Midbrain (tissue), 1 donor: ENCODE results near the gene NPAS3.

Experiments used
- DNase-seq: peaks from one replicate; lab custom pipeline; 2025; lab: John Stamatoyannopoulos, UW

NPAS3 gene

DNA sequence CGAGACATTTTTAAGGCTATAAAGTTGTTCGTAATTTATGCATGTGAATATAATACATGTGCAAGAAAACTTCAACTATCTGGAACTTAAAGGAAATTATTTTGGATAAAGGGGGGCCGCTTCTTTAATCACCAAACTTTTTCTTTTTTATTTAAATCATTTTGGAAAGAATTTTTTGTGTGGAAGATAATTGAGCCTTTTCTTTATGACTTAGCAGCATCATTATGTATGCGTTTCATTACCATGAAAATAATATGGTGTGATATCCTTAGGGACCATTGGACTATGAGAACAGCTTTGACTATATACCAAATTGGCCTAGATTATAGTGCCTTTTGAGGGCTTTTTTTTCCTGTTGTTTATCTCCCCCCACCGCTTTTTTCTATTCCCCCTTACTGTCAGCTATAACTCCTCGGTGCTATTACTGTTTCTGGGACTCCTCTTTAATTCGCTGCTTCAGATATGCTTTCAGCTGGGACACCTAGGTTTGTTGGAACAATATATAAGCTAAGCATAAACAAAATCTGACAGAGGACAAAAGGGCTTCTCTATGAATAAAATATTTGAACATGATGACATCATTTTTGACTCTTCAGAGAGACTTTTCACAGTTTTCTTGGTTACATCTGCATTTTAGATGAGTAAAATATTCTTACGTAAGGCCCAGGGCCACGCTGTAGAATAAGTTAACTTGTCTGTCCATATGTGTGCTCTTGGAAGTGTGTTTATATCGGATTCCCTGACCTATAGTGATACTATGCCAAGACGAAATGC is 392.7 kb downstream of the NPAS3 start:
- no peak for DNase-seq

DNA sequence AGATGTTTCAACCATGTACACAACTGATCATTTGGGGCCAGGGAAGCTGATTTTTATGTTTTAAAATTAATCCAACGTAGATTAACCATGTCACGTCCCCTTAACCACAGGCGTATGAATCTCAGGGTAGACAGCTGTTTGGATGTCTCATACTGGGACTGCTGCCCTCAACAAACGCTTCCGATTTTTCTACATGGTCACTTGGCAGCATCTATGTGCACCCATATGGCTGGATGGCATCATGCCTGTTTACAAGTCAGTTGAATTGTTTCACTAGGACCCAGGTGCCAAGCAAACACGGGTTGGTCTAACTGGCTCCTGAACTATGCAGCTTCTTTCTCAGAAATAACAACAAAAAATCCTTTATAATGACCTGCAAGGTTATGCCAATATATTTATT is 393.8 kb downstream of the NPAS3 start:
- peak; percentile 56 for DNase-seq

DNA sequence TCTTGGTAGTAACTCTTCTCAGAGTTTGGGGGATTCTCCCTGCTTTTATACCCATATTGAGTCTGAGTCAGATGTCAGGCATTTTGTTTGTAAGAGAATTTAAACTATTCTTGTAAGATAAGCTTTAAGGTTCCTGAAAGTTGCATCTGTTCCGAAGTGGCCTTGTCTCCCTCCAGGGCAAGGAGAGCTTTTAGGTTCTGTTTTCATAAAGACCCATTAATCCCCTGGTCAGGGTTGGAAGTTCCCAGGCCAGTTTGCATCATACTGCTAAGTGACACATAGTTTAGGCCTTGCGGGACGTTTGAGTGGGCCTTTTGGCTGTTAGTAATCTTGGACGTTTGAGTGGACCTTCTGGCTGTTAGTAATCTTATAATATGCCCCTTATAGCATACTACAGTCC is 396.7 kb downstream of the NPAS3 start:
- no peak for DNase-seq

DNA sequence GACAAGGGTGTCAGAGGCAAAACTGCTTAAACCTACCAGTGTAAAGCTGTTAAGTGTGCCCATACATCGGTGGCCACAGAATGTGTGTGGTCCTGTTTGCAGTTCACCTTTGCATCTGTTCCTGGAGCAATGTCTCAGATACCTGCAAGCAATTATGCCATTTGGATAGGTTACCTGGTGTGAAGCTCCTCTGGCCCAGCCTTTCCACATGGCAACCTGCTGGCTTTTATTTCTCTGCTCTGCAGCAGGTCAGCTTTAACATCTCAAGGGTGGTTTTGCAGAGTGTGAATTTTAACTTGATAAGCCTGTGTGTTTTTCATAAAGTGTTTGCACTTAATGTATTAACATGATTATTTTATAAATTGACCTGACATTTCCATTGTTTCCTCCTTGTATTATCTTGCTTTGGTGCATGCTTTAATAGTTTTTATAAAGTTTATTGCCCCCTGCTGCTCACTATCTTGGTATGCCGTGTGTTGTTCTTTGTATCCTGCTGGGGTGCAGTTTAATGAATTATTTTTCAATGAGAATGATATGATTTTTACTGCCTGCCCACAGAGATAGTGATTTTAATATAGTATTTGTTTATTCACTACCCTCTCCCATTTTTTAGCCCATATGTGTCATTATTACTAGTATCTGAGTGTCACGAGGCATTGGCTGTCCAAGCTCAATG is 403.8 kb downstream of the NPAS3 start:
- no peak for DNase-seq

DNA sequence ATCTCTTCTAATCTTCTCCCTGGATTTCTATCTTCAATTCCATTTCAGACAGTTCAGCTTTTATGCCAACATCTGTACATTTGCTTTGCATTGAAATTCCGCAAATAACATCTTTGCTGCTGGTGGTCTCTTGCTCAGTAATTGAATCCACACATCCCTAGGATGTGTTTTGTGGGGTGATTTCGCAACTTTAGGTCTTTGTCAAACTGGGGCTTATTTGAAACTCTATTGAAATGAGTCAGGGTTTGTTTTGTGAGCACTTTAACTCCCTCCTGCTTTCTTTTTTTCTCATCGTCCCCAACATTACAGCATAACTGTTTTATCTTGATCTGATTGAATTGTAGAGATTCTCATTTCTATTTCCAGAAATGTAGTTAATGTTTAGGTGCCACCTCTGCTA is 404.3 kb downstream of the NPAS3 start:
- no peak for DNase-seq

DNA sequence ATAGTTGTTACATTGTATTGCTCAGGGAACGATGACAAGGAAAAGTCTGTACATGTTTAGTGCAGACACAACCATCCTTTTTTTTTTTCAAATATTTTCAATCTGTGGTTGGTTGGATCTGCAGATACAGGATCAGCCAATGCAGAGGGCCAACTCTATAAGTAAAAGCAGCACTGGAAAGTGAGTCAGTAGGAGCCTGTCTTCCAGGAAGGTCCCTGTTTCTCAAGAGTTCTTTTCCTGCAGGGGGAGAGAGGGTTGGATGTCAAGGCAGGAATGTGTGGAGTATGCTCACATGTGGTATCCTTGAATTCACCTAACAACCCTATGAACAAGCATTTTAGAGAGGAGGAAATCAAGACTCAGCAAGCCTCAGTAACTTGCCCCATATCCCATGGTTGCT is 409.1 kb downstream of the NPAS3 start:
- DNase-seq: no peak

DNA sequence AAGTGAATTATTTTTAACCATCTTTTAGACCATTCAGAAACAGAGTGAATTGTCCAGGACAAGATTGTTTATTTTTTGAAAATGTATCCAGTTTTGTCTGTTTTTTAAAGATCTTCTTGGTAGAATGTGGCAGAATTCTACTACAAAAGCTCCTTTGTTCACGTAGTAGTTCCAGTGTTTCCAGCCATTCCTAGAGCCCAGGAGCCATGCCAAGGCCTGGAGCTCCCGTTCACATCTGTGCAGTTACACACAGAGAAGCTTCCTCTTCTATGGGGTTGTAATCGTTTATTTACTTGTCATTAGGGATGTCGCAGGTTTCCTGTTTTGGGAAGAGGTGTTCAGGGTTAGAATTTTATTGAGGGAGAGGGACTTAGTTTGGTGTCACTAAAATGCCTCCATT is 409.8 kb downstream of the NPAS3 start:
- DNase-seq: no peak

DNA sequence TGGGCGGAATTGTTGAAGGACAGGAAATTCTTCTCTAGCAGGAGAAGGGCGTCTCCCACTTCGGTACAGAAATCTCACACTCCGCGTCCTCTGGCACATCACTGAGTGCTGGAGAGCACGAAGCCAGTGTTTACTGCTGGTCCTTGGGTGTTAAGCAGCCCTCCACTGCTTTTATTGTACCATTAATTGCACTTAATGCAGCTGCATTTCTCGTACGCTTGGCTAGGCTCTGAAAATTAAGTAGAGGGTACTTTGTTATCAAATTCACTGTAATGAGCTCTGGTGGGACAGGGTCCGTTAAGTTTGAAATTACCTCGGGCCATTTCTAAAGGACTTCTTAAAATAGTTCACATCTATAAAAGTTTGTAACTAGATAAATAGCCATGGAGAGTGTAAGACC is 411.2 kb downstream of the NPAS3 start:
- DNase-seq: no peak

DNA sequence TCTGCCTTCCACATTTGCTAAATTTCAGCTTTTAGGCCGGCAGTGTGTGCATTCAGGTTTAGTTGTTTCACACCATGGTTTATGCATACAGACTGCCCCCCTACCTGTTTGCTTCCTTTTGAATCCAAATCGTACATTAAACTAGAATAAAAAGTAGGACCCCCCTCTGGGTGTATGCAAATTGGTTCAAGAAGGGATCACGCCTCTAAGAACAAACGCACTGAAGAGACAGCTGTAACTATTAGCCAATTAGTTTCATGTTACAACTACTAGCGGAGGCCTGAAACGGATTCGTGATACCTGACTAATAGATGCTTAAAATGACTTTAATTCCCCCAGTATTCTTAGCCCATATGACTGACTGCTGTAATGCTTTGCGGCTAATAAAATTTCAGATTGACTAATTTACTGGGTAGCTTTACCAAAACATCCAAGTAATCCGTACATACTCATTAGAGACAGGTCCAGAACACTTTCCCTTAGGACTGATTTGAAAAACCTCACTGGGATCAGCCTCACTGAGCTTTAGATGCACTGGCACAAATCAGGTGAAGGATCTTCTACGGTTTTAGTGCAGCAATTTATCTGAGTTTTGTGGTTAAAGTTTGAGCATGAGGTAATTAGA is 411.8 kb downstream of the NPAS3 start:
- DNase-seq: no peak

DNA sequence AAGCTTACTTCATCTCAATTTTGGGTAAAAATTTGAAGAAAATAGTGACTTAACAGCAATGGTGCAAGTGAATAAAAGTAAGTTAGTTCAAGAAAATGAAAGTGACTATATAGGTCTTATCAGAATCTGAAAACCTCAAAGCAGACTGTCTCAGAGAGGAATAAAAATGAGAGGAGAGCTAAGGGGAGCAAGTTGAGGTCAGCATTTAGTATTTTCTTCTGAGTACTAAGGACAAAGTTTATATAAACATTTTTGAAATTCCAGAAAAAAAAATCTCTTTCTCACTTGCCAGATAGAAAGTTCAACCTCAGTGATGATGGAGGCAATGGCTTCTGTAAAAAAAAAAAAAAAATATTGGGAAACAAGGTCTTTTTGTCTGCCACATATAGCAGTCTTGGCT is 414.1 kb downstream of the NPAS3 start:
- no peak for DNase-seq

DNA sequence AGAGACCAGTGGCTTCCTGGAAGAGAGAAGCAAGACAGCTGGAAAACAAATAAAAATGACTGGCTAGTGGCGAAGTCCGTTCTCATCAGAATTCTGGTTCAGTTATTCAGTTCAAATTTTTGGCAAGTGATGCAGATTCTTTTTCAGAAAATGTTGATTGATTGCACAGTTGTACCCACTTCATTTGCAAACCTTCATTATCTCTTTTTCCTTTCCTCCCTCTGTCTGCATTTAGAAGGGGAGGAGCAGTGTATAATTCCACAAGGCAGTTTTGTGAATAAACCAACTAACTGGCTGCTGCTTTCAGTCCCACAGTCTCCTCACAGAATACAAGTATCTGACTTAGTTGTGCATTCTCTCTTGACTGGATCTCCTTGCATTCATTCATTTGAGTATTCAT is 417.5 kb downstream of the NPAS3 start:
- no peak for DNase-seq

DNA sequence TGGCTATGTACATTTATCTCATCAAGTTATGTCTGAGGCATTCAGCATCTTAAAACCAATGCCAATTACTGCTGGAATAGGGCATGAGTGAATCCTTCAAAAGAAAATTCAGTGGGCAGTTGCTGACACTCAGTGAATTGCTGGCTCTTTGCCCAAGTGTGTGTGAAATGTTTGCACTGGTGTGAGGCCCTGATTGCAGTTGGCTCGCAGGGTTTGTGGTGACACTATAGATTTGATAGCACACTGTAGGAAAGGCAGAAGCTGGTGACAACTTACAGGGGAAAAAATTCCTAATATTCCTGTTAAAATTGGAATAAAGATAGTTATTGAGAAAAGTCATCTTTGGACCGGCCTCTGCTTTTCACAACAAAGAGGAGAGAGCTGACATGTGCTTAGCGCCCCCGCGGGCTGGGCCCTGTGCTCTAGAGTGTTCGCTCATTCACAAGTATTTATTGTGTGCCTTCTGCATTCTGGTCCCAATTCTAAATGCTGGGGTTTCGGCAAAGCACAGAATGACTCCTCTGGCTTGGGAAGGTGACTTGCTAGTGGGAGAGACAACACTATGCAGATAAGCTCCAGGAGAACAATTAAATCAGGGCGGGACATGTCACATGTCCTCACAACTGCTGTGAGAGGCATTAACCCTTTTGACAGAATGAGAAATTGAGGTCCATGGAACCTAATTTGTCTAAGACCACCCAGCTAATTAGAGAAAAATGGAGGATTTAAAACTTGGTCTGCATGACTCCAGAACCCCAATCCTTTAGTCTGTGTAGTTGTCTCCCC is 418.7 kb downstream of the NPAS3 start:
- peak; percentile 50 for DNase-seq

DNA sequence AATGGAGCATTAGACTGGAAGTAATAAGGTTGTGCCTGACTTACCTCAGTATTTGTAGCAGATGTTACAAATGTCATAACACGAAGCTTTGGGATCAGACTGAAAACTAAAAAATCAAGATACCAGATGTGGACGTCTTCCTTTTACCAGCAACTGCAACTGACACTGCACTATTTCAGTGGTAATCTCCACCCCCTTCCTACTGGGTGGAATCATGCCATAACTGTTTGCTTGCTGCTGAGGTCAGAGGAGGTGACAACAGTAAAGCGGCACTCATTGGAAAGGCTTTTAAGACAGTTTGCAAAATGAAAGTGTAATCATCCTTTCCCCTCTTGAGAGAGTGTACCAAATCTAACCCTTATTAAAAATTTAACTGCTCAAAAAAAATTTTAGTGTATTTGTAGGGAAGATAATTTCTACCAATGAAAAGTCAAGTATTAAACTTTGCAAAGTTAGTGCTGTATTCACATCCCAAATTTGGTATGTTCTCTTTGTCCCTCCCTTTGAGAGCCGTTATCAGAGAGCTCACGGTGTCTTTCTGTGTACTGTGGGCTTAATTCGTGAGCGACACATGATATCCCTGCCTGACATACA is 420.7 kb downstream of the NPAS3 start:
- DNase-seq: no peak

DNA sequence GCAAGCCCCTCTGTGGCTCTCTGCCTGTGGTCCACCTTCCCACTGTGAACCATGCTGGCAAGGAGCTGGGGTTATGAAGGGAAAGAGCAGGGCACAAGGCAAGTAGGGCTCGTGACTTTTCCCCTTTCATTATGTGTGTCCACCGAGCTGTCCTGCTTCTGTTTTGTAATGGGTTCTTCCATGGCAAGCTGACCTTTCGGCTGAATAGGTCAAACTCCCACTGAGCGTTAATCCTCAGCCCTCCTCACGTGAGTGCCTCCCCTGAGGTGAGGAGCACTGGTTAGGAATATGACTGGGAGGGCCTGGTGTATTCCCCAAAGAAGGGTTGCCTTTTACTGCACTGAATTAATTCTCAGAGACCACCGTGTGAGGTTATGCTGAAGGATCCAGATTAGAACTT is 424.3 kb downstream of the NPAS3 start:
- DNase-seq: no peak

DNA sequence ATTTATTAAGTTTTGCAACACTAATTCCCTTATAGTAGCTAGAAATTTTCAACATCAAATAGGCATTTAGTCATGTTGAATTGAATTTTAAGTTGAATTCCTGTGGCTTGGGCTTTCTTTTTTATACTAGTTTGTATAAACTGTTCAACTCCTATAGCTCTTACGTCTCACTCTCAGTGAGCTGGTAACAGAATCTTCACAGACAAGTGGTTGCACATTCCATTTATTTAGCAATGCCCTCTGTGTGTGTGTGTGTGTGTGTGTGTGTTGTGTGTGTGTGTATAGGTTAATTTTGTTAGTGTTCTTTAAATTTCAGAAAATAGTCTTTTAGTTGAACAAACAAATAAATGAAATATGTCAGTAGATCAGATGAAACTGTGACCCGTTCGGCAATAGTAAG is 425.0 kb downstream of the NPAS3 start:
- DNase-seq: no peak

DNA sequence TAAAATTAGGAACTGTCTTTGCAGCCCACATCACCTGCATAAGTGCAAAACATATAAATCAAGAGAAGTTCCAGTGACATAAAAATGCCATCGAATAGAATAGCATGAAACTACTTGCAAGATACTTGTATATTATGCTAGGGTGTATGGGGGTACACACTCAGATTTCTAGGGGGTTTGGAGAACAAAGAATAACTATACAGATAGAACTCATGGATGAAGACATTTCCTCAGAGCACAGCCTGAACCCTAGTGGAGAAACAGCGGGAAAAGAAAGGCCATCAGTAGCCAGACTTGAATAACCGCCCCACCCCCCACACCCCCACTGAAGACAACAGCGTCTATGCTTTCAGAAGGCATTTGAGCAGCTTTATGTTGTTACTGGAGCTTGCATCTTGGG is 425.8 kb downstream of the NPAS3 start:
- DNase-seq: peak; percentile 63

DNA sequence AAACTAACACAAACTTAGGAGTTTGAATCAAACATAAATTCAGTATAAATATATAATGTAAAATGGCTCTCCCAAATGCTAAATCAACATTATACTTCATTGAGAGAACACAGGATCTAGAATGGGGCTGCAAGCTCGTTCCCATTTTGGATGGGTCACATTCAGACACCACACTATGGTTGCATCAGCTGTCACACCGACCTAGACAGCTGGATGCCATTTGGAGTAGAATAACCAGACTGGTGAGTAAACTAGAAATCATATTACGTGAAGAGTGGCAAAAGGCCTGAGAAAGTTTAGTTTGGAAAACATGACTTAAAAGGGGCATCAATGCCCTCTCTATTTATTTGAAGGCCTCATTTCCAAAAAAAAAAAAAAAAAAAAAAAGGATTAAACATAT is 430.4 kb downstream of the NPAS3 start:
- DNase-seq: no peak

DNA sequence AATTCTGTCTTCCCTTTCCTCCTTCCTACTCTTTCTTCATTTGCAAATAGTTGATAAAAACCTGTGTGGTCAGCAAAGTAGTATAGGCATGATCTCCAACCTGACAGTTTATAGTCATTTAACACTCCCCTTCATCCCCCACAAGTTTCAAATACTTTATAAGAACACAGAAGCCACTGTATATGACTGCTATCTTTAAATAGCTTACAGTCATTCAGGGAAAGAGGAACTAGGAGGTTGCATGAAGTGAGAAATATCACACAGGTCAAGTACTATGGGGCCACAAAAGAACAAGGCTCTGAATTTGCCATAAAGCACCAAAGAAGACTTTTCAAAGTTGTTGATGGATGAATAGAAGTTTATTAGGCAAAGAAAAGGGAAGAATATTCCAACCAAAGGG is 431.3 kb downstream of the NPAS3 start:
- no peak for DNase-seq

DNA sequence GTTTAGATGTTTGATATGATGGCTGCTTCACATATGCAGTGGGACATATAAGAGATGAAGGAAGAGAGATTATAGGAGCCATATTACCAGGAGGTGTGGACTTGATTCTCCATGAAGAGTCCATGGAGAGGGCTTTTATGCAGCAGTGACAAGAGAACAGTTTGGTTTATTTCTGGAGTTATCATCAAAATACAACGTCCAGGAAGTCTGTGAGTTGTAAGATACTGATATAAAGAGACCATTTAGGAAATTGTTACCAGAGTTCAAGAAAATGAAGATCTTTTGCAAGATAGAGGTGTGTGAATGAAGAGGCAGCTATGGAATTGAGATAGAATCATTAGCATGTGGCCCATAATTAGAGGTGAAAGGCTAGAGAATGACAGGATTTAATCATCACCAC is 431.7 kb downstream of the NPAS3 start:
- no peak for DNase-seq

DNA sequence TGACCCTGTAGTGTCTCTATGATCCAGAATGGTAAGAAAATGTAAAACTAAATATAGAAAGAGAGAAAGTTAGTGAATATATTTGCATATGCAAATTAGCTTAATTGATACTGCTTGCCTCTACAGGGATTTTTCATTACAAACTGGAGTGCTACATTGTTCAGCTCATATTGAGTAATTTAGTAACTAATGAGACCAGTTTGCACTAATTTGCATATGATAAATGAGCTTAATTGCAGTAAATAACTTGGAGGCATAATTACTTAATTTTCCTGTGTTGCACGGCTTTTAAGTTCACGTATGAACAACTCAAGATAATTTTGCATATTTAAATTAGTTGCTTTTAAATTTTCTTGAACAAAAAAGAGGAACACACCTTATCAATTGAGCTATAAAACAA is 436.5 kb downstream of the NPAS3 start:
- DNase-seq: no peak

DNA sequence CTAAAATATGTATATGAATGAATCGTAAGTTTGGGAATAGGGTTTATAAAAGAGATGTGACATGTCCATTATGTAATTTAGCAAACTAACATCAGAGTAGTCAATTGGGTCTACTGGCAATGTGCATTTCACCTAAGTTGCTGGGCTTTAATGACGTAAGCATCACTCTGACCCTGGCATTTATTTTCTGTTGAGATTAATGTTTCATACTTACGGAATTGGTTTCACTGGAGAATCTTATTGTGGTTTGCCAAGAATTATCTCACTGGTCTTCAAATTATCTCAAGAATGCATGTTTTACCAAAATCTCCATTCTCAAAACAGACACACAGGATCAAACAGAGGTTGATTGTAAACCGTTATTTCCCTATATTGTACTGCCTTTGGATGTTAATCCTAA is 437.1 kb downstream of the NPAS3 start:
- no peak for DNase-seq

DNA sequence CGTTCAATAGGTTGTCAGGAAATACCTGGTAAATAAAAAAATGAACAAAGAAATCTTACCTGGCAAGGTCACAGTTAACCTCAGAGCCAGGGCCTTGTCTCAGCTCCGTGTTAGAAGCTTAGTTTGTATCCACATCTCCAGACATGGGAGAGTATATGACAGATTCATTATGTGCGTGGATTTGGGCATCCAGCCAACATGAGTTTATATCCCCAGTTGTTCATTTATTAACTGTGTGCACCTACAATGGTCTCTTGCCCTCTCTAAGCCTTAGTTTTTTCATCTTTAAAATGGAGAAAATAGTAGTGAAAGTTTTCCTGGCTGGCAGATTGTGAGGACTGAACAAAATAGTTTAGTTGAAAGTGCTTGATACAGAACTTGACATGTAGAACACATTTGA is 437.8 kb downstream of the NPAS3 start:
- DNase-seq: no peak
